Activated CD4-positive, alpha-beta memory T cell treated with anti-CD3 and anti-CD28 coated beads for 36 hours (primary cell): Measurements from ENCODE around the gene ZNF318. TPM values are rescaled to one million over a fixed set of nuclear protein-coding genes. Genes with fewer than 3 reads are reported as not detected.
"Not testable (repeated sequence)": the region's sequence is repeated elsewhere in the genome, so short reads cannot be mapped to it uniquely, and the experiment has no call there.

Source experiments
- CTCF ChIA-PET: fragments of 350-600 bp; sonication (Branson Sonifier 250); formaldehyde crosslinking; loops from one replicate; lab custom pipeline; 2021; ENCODE audit warnings: antibody characterized with exemption, inconsistent platforms; lab: Charles Lee
- POLR2A ChIA-PET: fragments of 350-600 bp; sonication (Branson Sonifier 250); formaldehyde crosslinking; loops from one replicate; lab custom pipeline; 2021; ENCODE audit warnings: antibody characterized with exemption; lab: Charles Lee
- DNase-seq: peaks from one replicate; pipeline ENCODE4 v3.0.0-alpha.2; 2020
- H3K27ac Mint-ChIP-seq: one replicate; pipeline ENCODE4 v1.8.0; 2021; ENCODE audit warnings: mixed read lengths
- H3K27me3 Mint-ChIP-seq: one replicate; pipeline ENCODE4 v1.8.0; 2021; ENCODE audit warnings: mixed read lengths
- H3K36me3 Mint-ChIP-seq: one replicate; pipeline ENCODE4 v1.8.0; 2021; ENCODE audit warnings: mixed read lengths
- H3K4me1 Mint-ChIP-seq: one replicate; pipeline ENCODE4 v1.8.0; 2021; ENCODE audit warnings: low read depth, mixed read lengths
- H3K4me3 Mint-ChIP-seq: one replicate; pipeline ENCODE4 v1.8.0; 2021; ENCODE audit warnings: mild to moderate bottlenecking, mixed read lengths
- H3K9me3 Mint-ChIP-seq: one replicate; pipeline ENCODE4 v1.8.0; 2021; ENCODE audit warnings: mixed read lengths
- intact Hi-C: fragments of 100-400 bp; cut with micrococcal nuclease; formaldehyde crosslinking; loops from one replicate; pipeline ENCODE4 v1.15.1; 2023
- total RNA-seq, 2 experiments: library from RNA; stranded (reverse); gene quantifications; one replicate each; pipeline ENCODE4 v1.2.3, GENCODE V29; 2021

The ZNF318 gene
- total RNA-seq, 2 experiments from 2014 or later, result 12.1 to 12.7 TPM

GRCh38 chr6:43383021-43383667 is 13.7 kb upstream of the ZNF318 start:
- ChIA-PET CTCF (interaction anchor here (0.6 to 3.6 kb wide), 9 partner anchors 12 to 483 kb away, joined by 3 to 15 read pairs (median 6); partner anchors contain the start of genes ABCC10, CRIP3 and ZNF318), POLR2A (interaction anchor here (0.7 to 2.9 kb wide), 7 partner anchors 8 to 453 kb away, joined by 3 to 24 read pairs (median 4); partner anchors contain the start of genes ABCC10, YIPF3 and ZNF318)
- peaks cover 44% of the 10 kb centered on the region for H3K4me1 Mint-ChIP-seq
- no peaks in the 10 kb centered on the region for H3K36me3 Mint-ChIP-seq
- peak overlapping the region; percentile 86 for H3K27ac Mint-ChIP-seq
- H3K9me3 Mint-ChIP-seq, result no peaks in the 10 kb centered on the region
- no peaks in the 10 kb centered on the region for H3K27me3 Mint-ChIP-seq
- intact Hi-C loops, result loop anchor here (1.0 to 5.0 kb wide), 4 partner anchors 14 to 94 kb away; partner anchors contain the start of genes ABCC10, TJAP1 and ZNF318
- DNase-seq, result no peak
- peak overlapping the region; percentile 30 for H3K4me3 Mint-ChIP-seq

GRCh38 chr6:43380858-43381257 is 11.4 kb upstream of the ZNF318 start:
- H3K27ac Mint-ChIP-seq, POLR2A ChIA-PET, DNase-seq, H3K9me3 Mint-ChIP-seq, H3K27me3 Mint-ChIP-seq, H3K4me3 Mint-ChIP-seq, H3K36me3 Mint-ChIP-seq: not testable (repeated sequence)
- peaks cover 51% of the 10 kb centered on the region for H3K4me1 Mint-ChIP-seq
- CTCF ChIA-PET, result interaction anchor here (0.9 kb wide), 1 partner anchor 18 kb away, joined by 3 read pairs; no protein-coding TSS in a partner anchor
- intact Hi-C loops, result loop anchor here (5.0 kb wide), 1 partner anchor 96 kb away; the partner anchor contains the start of gene TJAP1

GRCh38 chr6:43378631-43379030 is 9.2 kb upstream of the ZNF318 start:
- ChIA-PET POLR2A (interaction anchor here (2.5 kb wide), 1 partner anchor 9 kb away, joined by 14 read pairs; the partner anchor contains the start of gene ZNF318), CTCF (no interaction called here)
- H3K4me3 Mint-ChIP-seq, result no peak overlapping the region
- no peak for DNase-seq
- H3K27ac Mint-ChIP-seq, result no peak overlapping the region
- H3K36me3 Mint-ChIP-seq, result no peaks in the 10 kb centered on the region
- H3K9me3 Mint-ChIP-seq, result no peaks in the 10 kb centered on the region
- H3K27me3 Mint-ChIP-seq, result no peaks in the 10 kb centered on the region
- intact Hi-C loops, result no loop called here
- peaks cover 36% of the 10 kb centered on the region for H3K4me1 Mint-ChIP-seq

- CTCF ChIA-PET, result interaction anchor here (2.1 kb wide), 1 partner anchor 8 kb away, joined by 10 read pairs; no protein-coding TSS in a partner anchor
- Mint-ChIP-seq H3K4me3 (no peak overlapping the region), H3K4me1 (peaks cover 28% of the 10 kb centered on the region), H3K9me3 (no peaks in the 10 kb centered on the region), H3K27me3 (no peaks in the 10 kb centered on the region), H3K27ac (no peak overlapping the region), H3K36me3 (no peaks in the 10 kb centered on the region)
- intact Hi-C loops, result no loop called here
- POLR2A ChIA-PET, result interaction anchor here (2.5 kb wide), 1 partner anchor 8 kb away, joined by 14 read pairs; the partner anchor contains the start of gene ZNF318
- no peak for DNase-seq
Measured at GRCh38 chr6:43377710-43378229, 8.3 kb upstream of the ZNF318 start.

- POLR2A ChIA-PET, result no interaction called here
- CTCF ChIA-PET, result interaction anchor here (0.7 to 2.1 kb wide), 2 partner anchors 10 to 17 kb away, joined by 3 to 10 read pairs; no protein-coding TSS in a partner anchor
- peak overlapping the region; percentile 28 for H3K27ac Mint-ChIP-seq
Measured at GRCh38 chr6:43376551-43376981, 7.1 kb upstream of the ZNF318 start.

GRCh38 chr6:43375693-43376092 is 6.2 kb upstream of the ZNF318 start:
- DNase-seq, result no peak
- no peaks in the 10 kb centered on the region for H3K36me3 Mint-ChIP-seq
- H3K9me3 Mint-ChIP-seq, result no peaks in the 10 kb centered on the region
- no peak overlapping the region for H3K4me3 Mint-ChIP-seq
- H3K27ac Mint-ChIP-seq, result no peak overlapping the region
- ChIA-PET CTCF (interaction anchor here (0.7 to 2.1 kb wide), 2 partner anchors 10 to 16 kb away, joined by 3 to 10 read pairs; no protein-coding TSS in a partner anchor), POLR2A (interaction anchor here (1.3 kb wide), 1 partner anchor 8 kb away, joined by 5 read pairs; no protein-coding TSS in a partner anchor)
- peaks cover 16% of the 10 kb centered on the region for H3K4me1 Mint-ChIP-seq
- H3K27me3 Mint-ChIP-seq, result no peaks in the 10 kb centered on the region
- intact Hi-C loops, result no loop called here

More at GRCh38 chr6:43376551-43376981, 7.1 kb upstream of the ZNF318 start:
- no peak overlapping the region for H3K4me3 Mint-ChIP-seq
- peak; percentile 64 for DNase-seq
- intact Hi-C loops, result no loop called here
- no peaks in the 10 kb centered on the region for H3K9me3 Mint-ChIP-seq
- H3K4me1 Mint-ChIP-seq, result peaks cover 18% of the 10 kb centered on the region
- no peaks in the 10 kb centered on the region for H3K36me3 Mint-ChIP-seq
- no peaks in the 10 kb centered on the region for H3K27me3 Mint-ChIP-seq

GRCh38 chr6:43373252-43373875 is 3.9 kb upstream of the ZNF318 start:
- peaks cover 21% of the 10 kb centered on the region for H3K4me1 Mint-ChIP-seq
- DNase-seq, result no peak
- no peak overlapping the region for H3K4me3 Mint-ChIP-seq
- H3K27ac Mint-ChIP-seq, result no peak overlapping the region
- no peaks in the 10 kb centered on the region for H3K9me3 Mint-ChIP-seq
- H3K36me3 Mint-ChIP-seq, result no peaks in the 10 kb centered on the region
- POLR2A ChIA-PET, result no interaction called here
- intact Hi-C loops, result no loop called here
- CTCF ChIA-PET, result no interaction called here
- H3K27me3 Mint-ChIP-seq, result no peaks in the 10 kb centered on the region

GRCh38 chr6:43370003-43370580 is 645 bp upstream of the ZNF318 start:
- H3K27me3 Mint-ChIP-seq, H3K36me3 Mint-ChIP-seq, H3K9me3 Mint-ChIP-seq, intact Hi-C loops, DNase-seq: not testable (repeated sequence)
- Mint-ChIP-seq H3K27ac (peak overlapping the region; percentile 91), H3K4me3 (peak overlapping the region; percentile 85), H3K4me1 (peaks cover 30% of the 10 kb centered on the region)
- ChIA-PET POLR2A (interaction anchor here (1.4 to 2.7 kb wide), 5 partner anchors 9 to 141 kb away, joined by 4 to 24 read pairs (median 9); partner anchors contain the start of genes ABCC10 and DNPH1), CTCF (interaction anchor here (0.7 to 2.0 kb wide), 10 partner anchors 11 to 198 kb away, joined by 3 to 8 read pairs (median 4); partner anchors contain the start of gene DNPH1)

GRCh38 chr6:43368259-43369160 is 937 bp downstream of the ZNF318 start:
- Mint-ChIP-seq H3K27me3 (no peaks in the 10 kb centered on the region), H3K4me3 (peak overlapping the region; percentile 84), H3K9me3 (no peaks in the 10 kb centered on the region), H3K4me1 (peaks cover 30% of the 10 kb centered on the region), H3K27ac (peak overlapping the region; percentile 53), H3K36me3 (peaks cover 6% of the 10 kb centered on the region)
- DNase-seq, result peak; percentile 23
- intact Hi-C loops, result loop anchor here (1.0 to 5.0 kb wide), 6 partner anchors 15 to 438 kb away; partner anchors contain the start of genes POLR1C, SRF, TJAP1 and YIPF3
- ChIA-PET POLR2A (interaction anchor here (0.9 to 2.7 kb wide), 5 partner anchors 10 to 198 kb away, joined by 3 to 24 read pairs (median 9); partner anchors contain the start of gene DNPH1), CTCF (interaction anchor here (0.7 to 2.0 kb wide), 10 partner anchors 15 to 196 kb away, joined by 3 to 8 read pairs (median 4); partner anchors contain the start of genes CRIP3 and DNPH1)

GRCh38 chr6:43367245-43367984 is 2.0 kb downstream of the ZNF318 start:
- H3K4me3 Mint-ChIP-seq, result peak overlapping the region; percentile 21
- DNase-seq, result no peak
- CTCF ChIA-PET, result interaction anchor here (0.9 to 1.7 kb wide), 2 partner anchors 16 to 22 kb away, joined by 3 to 4 read pairs; no protein-coding TSS in a partner anchor
- no peaks in the 10 kb centered on the region for H3K9me3 Mint-ChIP-seq
- POLR2A ChIA-PET, result no interaction called here
- H3K27me3 Mint-ChIP-seq, result no peaks in the 10 kb centered on the region
- H3K36me3 Mint-ChIP-seq, result peaks cover 9% of the 10 kb centered on the region
- H3K4me1 Mint-ChIP-seq, result peaks cover 30% of the 10 kb centered on the region
- H3K27ac Mint-ChIP-seq, result no peak overlapping the region
- intact Hi-C loops, result loop anchor here (5.0 kb wide), 2 partner anchors 150 to 195 kb away; partner anchors contain the start of genes POLR1C, SRF and YIPF3
